Eye (tissue), 1 donor: ENCODE measurements around the gene ATP8B1.

Experiments used
- DNase-seq: peaks from one replicate; pipeline ENCODE4 v3.0.0-alpha.2; 2015

Gene ATP8B1

DNA sequence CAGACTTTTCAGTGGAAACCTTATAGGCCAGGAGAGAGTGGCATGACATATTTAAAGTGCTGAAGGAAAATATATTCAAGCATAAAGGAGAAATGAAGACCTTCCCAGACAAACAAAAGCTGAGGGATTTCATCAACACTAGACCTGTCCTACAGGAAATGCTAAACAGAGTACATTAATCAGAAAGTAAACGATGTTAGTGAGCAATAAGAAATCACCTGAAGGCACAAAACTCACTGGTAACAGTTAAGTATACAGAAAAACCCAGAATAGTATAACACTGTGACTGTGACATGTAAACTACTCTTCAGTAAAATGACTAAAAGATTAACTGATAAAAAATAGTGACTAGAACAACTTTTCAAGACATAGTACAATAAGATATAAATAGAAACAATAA, 87.4 kb downstream of the ATP8B1 start:
- no peak for DNase-seq

DNA sequence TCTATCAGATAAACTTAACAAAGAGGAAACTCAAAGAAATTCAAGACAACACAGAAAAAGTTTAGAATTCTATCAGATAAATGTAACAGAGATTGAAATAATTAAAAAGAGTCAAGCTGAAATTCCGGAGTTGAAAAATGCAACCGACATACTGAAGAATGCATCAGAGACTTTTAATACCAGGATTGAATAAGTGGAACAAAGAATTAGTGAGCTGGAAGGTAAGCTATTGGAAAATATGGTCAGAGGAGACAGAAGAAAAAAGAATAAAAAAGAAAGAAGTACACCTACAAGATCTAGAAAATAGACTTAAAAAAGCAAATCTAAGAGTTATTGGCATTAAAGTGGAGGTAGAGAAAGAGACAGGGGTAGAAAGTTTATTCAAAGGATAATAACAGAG, 88.0 kb downstream of the ATP8B1 start:
- no peak for DNase-seq

DNA sequence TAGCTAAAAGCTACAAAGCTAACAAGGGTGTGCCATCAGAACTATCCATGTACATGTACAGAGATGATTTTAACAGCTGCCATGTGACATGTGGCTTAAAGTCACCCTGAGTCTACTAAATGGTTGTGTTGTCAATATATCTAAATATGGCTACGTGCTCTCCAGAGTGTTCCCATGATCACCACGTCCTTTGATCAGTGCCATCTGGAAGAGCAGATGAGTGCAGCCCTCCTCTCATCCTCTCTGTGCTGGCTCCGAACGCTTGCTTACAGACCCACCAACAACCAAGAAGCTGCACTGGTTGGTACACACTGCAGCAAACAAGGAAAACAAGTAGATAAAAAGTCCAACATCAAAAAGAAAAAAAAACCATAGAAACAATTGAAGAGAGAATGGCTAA, 92.9 kb downstream of the ATP8B1 start:
- no peak for DNase-seq

DNA sequence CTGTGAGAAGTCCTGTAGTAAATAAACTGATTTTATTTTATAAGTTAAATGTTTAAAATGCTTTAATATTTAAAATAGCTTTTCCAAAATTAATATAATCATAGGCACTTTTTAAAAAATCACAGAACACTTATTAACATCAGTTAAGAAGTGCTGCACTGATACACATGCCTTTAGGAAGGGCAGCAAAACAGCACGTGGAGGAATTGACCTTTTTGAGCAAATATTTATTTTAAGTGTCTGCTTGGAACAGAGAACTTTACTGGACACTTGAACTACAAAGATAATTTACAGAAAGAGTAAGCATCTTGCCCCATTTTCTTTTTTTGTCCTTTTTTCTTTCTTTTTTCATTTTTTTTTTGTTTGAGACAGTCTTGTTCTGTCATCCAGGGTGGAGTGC, 93.8 kb downstream of the ATP8B1 start:
- DNase-seq, result no peak

DNA sequence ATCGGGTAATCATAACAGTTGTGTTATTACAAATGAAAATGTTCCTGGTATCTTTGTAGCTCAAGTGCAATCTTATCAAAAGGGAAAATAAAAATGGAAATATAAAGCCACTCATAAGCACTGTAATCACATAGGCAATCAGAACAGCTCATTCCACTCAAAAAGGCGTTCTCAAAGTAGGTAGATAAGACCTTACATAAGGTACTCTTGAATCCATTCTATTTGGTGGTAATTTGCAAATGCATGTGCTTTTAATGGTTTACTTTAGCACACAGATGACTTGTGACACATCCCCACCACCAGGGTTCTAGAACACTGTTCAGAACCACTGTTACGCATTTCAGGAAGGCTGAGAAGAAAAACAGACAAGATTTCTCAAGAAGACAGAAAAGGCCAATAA, 94.8 kb downstream of the ATP8B1 start:
- no peak for DNase-seq

DNA sequence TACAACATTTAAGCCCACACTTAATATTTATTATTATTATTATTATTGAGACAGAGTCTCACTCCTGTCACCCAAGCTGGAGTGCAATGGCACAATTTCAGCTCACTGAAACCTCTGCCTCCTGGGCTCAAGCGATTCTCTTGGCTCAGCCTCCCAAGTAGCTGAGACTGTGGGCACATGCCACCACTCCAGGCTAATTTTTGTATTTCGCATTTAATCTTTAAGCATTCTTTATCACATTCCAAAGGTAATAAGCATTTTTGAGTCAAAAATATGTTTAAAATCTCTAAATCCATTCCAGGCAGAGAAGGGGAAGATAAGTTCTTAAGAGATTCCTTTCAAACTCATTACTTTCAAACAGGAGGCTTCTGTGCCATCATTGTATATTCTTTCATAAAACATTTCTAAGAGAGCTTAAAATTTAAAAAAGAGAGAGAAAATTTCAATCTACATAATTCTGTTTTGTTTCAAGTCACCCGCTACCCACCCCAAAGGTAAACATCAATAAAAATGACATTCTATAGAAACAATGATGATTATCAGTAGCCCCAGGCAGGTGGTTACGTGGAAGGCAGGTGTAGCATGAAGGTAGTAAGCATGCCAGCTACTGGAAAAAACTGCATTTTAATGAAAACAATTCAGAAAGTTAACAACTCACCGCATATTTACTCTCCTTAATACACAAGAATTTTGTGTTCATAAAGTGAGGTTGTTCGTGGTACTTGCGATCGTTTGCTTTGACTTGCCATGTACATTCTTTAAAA, 97.1 kb downstream of the ATP8B1 start:
- DNase-seq, result no peak

DNA sequence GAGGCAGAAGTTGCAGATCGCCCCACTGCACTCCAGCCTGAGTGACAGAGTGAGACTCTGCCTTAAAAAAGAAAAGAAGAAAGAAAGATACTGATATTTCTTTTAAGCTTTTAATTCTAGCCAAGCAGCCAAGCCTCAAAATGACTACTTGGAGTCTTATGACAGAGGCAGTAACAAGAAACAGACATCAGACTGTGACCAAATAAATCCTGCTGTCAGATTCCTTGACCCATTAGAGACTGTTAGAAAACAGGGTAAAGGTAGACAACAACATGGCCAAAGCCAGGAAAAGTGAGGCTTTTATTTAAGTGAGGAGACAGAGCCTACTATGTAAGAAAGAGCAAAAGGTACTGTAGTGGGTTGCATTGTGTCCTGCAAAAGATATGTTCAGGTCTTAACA, 98.1 kb downstream of the ATP8B1 start:
- DNase-seq, result no peak

DNA sequence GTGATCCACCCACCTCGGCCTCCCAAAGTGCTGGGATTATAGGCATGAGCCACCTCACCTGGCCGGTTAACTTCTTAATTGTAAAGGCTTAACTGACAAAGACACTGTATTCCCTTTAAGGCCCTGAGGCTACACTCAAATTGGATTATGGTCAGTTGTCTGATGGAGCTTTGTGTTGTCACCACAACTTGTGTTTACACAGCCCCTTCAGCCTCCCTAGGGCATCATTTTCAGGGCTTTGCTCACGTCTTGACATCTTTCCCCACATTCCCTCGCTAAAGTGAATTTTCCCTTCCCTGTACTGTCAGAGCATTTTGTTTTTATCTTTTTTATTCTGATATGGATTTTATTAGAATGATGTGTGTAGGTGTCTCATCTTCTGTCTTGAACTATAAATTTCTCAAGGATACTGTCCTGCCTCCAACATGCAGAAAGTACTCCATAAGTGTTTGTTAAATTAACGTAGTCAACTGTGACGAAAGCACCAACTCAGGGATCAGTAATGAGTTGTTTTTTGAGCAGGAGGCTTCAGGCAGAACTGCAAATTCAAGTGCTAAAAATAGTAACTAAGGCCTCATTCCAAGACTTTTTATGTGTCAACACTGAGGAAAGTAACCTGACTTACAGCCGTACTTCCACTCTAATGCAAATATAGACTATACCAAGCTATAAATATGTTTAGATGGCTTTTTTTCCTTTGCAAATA, 104.4 kb downstream of the ATP8B1 start:
- DNase-seq, result peak; percentile 53

DNA sequence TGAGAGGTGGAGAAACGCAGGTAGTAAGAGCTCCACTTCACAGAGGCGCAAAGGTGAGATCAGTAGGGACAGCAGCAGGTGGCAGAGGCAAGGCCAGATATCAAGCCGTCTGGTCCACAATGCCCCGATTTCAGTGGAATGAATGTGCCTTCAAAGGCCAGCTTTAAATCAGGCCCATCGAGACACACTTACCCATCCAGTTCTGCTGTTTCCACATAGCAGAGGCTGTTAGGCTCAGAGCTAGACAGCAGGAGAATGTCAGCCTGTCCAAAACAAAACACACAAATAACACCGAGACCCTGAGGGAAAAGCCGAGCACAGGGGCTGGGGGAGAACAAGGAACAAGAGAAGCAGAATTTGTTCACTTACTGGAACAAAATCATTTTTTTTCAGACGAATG, 105.7 kb downstream of the ATP8B1 start:
- peak; percentile 20 for DNase-seq

DNA sequence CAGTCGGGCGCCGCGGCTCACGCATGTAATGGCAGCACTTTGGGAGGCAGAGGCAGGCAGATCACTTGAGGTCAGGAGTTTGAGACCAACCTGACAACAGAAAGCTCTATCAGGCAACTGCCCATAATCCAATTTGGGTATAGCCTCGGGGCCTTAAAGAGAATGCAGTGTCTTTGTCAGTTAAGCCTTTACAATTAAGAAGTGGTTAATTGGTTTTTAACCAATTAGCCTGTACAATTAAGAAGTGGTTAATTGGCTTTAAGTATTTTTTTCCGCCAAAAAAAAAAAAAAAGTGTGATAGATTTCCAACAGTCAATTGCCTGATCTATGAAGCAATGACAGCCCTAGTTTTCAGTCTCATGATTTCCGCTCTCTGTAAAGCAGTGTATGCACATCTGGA, 106.8 kb downstream of the ATP8B1 start:
- DNase-seq, result no peak

DNA sequence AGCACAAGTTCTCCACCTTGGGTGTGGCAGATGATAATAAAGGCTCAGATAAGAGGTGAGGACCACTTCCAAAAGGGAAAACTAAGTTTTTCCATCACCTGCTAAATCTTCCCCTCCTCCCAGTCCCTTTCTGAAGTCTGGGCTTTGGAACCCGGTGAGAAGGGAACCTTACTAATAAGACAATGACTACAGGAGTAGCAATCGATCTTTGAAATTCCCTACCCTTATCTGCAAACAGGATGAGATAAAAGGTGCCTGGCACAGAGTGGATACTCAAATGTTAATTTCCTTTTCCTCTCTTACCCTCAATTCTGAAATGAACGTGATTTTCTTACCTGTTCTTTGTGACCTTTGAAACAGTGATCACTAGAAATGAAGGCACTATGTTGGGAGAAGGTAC, 111.8 kb downstream of the ATP8B1 start:
- no peak for DNase-seq

DNA sequence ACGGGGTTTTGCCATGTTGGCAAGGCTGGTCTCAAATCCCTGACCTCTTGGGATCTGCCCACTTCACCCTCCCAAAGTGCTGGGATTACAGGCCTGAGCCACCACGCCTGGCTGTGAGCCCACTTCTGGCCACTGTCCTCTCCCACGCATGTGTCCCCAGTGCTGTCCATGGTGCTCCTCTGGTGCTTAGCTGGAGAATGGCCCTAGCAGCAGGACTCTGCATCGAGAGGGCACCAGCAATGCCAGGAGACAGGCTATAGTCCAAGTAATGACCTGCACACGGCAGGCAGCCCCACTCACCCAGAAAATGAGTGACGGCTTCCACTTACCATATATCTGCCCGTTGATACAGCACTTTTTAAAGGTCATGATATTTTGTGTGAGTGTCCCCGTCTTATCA, 115.1 kb downstream of the ATP8B1 start:
- DNase-seq, result no peak

DNA sequence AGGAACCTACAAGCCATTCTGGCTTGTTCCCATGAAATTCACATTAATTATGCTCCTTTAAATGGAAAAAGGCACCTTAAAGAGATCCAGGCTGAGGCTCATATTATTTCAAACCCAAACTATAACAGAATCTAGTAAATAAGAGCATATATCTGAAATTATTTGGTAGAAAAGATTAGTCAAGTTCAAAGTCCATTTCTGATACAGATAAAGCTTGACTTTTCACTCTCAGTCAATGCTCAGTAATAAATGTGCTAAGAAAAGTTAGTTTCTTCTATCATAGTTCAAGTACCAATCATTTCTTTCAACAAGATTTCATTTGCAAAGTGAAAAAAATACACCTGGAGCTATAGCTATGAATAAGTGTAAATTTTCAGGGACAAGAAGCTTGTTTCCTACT, 119.6 kb downstream of the ATP8B1 start:
- no peak for DNase-seq

DNA sequence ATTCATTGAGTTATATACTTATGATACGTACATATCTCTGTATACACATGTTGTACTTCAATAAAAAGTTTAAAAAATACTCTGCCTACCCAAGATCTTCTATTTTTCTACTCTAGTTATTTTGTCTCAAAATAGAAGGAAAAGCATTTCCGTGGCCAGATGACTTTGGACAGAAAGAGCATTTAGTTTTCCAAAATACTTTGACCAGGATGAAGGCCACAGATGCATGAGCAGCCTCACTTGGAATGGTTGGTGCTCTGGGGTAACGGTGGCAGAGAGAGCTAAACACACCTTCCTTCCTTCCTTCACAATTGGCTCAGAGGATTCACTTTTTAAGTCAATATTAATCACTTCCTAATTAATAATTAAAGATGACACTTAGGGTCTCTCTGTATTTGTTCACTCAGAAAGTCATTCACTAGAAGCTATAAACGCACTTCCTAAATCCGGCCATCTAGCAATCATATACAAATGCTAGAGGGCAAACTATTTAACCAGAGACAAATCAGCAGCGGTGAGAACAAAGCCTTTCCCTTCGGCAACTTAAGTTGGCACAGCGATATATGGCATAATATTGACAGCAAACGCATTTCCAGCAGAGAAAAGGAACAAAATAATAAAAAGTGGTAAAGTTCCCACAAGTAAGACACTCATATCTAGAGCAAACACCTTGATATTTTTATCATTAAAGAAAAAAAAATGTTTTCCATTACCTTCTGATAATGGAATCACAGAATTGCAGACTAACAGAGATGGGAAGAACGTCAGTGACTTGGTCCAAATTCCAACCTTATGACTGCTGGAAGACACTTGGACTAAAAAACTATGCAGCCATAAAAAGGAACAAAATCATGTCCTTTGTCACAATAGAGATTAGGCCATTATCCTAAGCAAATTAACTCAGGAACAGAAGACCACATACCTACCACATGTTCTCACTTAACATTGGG, 125.6 kb downstream of the ATP8B1 start:
- DNase-seq, result no peak

DNA sequence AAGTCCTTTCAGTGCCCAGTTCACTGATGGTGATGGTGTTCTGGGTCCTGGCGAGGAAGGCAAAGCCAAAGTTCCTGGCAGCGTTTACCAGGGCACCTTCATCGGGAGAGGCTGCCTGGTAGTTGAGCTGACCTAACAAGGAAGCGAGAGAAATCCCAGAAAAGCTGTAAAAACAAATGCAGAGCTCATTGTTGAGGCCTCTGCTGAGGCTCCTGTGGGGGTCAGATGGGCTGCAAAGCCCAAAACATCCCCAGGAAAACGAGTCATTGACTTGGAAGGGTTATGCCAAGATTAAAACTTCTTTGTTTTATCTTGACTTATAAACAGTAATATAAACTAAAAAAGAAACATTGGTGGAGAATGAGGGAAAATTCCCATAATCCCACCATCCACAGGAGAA, 128.2 kb downstream of the ATP8B1 start:
- no peak for DNase-seq

DNA sequence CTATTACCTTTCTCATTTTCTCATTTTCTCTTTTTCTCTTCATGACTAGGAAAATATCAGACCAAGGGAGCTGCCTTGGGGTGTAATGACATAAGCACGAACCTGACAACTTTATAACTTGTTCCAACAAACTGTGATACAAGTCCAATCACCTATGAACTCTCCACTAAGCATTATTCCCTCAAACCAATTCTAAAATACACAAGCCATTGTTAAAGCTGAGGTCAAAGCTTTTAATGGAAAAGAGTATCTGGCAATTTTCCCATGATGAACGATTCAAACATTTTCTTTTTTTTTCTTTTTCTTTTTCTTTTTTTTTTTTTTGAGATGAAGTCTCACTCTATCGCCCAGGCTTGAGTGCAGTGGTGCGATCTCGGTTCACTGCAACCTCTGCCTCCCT, 133.1 kb downstream of the ATP8B1 start:
- DNase-seq, result no peak

DNA sequence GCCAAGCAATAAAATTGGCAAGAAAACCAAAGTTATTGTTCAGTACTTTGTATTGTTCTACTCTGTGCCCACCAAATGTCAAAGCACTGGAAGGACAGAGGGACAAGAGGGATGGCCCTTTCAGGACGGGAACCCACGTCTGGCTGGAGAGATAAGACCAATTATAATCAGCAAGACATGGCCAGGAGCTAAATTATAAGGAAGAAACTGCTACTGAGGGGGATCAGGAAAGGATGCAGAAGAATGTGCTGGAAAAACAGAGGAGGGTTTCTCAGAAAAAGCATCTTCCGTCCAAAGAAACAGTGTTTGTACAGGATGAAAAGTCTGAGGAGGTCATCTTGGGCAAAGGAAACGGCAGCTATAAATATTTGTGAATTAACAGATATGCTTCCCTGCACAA, 135.1 kb downstream of the ATP8B1 start:
- DNase-seq, result no peak

DNA sequence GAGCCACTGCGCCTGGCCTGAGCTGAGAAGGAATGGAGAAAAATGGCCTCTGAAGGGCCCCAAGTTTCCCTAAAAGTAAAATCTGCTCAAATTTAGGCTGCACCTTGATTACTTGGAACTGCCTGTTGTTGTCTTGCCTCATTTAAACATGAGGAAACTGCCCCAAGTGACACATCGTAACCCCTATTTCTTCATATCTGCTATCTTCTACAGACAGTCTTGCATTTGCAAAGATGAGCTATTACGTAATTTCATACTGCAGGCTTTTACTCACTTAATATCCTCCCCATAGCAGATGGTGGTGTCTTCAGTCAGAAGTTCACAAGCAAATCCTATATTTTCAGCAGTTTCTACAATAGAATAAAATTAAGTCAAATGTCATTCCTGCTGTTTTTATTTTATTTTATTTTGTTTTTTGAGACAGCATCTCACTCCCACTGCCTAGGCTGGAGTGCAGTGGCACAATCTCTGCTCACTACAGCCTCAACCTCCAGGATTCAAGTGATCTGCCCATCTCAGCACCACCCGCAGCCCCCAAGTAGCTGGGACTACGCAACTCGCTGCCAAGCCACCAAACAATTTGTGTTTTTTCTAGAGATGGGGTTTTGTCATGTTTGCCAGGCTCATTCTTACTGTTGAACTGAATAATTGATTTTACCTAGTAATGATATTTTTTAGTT, 136.2 kb downstream of the ATP8B1 start:
- no peak for DNase-seq

DNA sequence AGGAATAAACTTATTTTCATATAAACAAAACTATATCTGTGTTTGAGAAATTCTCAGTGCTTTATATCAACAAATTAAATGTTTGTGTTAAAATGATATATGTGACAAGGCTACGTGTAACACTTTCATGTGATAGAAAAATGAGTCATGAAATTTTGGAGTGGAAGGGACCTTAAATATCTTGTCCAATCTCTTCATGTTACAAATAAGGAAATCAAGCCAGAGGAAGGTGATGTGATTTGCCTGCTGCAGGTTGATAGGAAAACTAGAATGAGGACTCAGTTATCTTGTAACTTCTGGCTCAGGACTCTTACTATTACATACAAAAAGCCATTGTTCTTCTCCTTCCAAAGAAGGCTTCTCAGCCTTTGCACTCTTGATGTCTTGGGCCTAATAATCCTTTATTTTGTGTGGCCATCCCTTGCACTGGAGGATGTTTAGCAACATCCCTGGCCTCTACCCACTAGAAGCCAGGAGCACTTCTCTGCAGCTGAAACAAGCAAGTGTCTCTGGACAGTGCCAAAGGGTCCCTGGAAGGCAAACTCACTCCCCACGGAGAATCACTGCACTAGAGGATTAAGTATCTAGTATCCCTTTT, 138.4 kb downstream of the ATP8B1 start:
- DNase-seq, result no peak

DNA sequence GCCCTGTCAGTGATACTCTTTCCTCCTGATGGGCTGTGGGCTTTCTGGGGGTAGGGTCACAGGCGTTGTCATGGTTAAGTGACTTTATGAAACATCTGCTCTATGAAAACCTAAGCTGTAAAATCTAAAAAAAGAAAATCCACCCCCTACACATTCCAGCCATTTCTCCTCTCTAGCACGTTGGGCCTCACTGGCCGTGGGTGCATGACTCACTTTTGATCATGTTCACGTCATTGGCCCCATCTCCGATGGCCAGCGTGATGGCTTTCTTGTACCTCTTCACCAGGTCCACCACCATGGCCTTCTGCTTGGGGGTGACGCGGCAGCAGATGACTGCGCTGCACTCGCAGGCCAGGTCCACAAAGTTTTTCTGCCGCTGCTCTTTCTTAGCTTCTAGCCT, 142.2 kb downstream of the ATP8B1 start:
- DNase-seq, result no peak

DNA sequence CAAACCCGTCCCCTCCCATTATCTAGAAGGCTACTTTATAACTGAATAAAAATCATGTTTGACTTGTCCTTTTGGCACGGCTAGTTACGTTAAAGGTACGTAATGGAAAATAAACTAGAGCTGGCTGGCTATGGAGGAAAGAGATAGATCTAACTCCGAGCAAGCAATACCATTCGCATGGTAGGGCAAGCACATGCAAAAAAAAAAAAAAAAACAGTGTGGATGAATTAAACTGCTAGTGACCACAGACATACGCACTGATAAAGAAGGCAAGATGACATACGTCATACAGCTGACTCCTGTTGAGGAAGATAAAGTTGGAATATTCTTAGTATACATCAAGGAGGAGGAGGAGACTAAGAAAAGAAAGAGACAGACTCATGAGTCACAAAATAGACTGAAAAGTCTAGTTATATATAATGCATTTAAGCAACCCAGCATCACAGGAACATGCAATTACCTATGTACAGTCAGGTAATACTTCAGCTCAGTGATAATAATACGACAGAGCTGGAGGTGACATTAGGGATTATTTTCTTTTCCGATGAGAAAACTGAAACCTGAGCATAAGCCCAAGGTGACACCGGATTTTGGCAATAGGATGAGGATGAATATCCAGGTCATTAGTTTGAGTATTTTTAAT, 143.5 kb downstream of the ATP8B1 start:
- DNase-seq, result no peak

DNA sequence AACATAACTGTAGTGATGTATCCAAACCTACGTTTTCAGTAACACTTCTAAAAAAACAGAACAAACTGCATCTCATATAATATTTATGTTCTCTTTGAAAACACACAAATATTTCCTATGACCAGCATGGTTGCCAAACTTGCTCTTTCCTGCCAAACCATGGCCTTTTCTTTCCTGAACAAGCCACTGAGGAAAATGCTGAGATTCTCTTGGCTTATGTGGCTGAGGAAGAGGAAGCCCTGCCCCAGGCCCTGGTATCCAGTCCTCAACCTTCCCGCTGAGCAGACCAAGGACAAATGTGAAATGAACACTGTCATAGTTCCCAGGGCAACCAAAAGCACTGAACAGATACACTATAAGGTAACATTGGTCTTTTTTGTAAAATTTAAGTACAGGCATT, 145.6 kb downstream of the ATP8B1 start:
- DNase-seq, result no peak
